ENCODE results near the gene BNIP5. TPM values are rescaled to one million over a fixed set of nuclear protein-coding genes. Genes with fewer than 3 reads are reported as not detected.

The BNIP5 gene
- total and polyA plus RNA-seq, 8 donors: 2.4 to 14.8 (median 4.6) TPM

DNA sequence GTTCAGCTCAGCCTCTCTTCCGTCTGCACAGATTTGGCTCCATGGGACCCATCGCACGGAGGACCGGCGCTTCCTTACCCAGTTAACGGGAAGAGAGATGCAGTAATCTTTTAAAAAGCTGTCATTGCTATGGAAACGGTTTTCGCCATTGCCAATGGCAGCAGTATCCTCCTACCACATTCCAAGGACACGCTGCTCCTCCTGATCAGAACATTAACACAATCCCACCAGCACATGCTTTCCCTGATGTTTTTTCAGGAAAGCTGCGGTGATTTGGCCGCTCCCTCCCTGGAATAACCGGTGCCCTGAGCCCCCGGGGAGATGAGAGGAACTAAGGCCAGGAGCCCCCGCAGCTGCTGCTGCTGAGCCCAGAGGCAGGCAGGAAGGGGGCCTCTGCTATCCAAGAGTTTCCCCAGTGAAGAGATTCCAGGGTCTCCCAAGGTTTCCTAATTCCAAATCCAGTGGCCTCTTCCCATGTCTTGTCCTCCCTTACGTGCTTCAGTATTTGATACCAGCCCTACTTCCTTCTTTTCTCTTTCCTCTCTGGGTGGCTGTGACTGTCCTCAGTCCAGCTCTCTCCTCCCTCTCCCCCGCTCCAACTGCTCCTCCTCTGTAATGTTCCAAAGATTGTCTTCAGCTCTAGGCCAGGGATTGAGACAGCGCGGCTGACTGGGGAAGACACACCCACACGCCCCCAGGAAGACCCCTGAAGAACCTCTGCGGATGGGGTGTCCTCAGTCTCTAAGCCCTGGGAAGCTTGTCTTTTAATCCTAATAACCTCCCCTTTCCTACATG lies 2.6 kb downstream of the BNIP5 start:
- intact Hi-C loops (cut with DNase I; ENCODE audit: low total_unique reads): no loop called here
- H3K9me3 ChIP-seq: no peaks in the 10 kb centered on the region
- 64 to 73% (median 72%) methylated on average over 19 to 20 of the region's 20 CpGs for WGBS, 5 donors
- peaks cover 5 to 30% (median 17%) of the 10 kb centered on the region in 4 donors for H3K4me1 ChIP-seq
- peaks cover 0 to 4% (median 0%) of the 10 kb centered on the region in 4 donors for H3K36me3 ChIP-seq
- TF ChIP-seq, protein P1, sequence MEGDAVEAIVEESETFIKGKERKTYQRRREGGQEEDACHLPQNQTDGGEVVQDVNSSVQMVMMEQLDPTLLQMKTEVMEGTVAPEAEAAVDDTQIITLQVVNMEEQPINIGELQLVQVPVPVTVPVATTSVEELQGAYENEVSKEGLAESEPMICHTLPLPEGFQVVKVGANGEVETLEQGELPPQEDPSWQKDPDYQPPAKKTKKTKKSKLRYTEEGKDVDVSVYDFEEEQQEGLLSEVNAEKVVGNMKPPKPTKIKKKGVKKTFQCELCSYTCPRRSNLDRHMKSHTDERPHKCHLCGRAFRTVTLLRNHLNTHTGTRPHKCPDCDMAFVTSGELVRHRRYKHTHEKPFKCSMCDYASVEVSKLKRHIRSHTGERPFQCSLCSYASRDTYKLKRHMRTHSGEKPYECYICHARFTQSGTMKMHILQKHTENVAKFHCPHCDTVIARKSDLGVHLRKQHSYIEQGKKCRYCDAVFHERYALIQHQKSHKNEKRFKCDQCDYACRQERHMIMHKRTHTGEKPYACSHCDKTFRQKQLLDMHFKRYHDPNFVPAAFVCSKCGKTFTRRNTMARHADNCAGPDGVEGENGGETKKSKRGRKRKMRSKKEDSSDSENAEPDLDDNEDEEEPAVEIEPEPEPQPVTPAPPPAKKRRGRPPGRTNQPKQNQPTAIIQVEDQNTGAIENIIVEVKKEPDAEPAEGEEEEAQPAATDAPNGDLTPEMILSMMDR (IDR thresholded peaks at IDR 0.05): no peak
- TF ChIP-seq POLR2AphosphoS5 (IDR thresholded peaks at IDR 0.05): no peak
- TF ChIP-seq EP300 (IDR thresholded peaks at IDR 0.05): no peak
- no peak for TF ChIP-seq POLR2A (IDR thresholded peaks at IDR 0.05)
- H3K27ac ChIP-seq: peak overlapping the region in 3 of 5 donors; percentile 40 to 50 (median 49)
- DNase-seq: peak in 1 of 2 donors; percentile 66
- peak overlapping the region in 1 of 4 donors; percentile 43 for H3K4me3 ChIP-seq
- peaks cover 0 to 56% (median 0%) of the 10 kb centered on the region in 3 donors for H3K27me3 ChIP-seq

DNA sequence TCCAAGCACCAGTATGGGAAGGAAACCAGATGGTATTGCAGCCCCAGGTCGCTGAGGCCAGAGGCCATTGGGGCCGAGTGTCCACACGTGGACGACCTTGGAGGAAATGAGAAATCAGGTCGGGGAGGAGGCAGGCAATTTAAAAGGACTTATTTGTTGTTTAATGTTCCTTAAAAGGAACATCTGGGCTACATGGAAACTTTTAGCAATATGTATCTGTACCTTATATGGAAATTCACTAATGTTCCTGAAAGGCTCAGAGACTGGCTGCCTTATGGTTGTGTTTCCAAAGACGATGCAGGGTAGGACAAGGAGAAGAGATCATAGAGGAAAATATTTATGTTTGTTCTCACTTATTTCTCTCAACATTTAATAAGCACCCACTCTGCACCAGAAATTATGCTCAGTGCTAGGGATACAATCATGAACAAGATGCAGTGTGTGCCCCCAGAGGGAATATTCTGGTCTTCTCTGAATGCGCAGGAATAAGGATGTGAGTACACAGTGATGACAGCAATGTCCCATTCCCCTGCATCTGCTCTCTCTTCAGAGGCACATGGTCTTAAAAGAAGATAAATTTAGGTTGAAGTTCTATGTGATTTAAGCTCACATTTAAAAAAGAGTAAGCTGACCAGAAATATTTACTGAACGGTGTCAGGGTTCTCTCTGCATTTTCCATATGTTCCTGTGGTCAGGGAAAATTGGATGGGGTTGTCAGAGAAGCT lies 3.4 kb downstream of the BNIP5 start:
- TF ChIP-seq EP300 (IDR thresholded peaks at IDR 0.05): no peak
- TF ChIP-seq POLR2AphosphoS5 (IDR thresholded peaks at IDR 0.05): no peak
- TF ChIP-seq, protein P1 (IDR thresholded peaks at IDR 0.05): no peak
- TF ChIP-seq POLR2A (IDR thresholded peaks at IDR 0.05): no peak
- Histone ChIP-seq H3K4me1 (peaks cover 5 to 30% (median 17%) of the 10 kb centered on the region in 4 donors), H3K4me3 (no peak overlapping the region), H3K9me3 (no peaks in the 10 kb centered on the region), H3K27me3 (peaks cover 0 to 56% (median 0%) of the 10 kb centered on the region in 3 donors), H3K27ac (no peak overlapping the region), H3K36me3 (peaks cover 0 to 9% (median 0%) of the 10 kb centered on the region in 4 donors)
- WGBS, 5 donors: 69 to 79% (median 76%) methylated on average over 8 of the region's 8 CpGs
- no peak for DNase-seq
- intact Hi-C loops (cut with DNase I; ENCODE audit: low total_unique reads): no loop called here

DNA sequence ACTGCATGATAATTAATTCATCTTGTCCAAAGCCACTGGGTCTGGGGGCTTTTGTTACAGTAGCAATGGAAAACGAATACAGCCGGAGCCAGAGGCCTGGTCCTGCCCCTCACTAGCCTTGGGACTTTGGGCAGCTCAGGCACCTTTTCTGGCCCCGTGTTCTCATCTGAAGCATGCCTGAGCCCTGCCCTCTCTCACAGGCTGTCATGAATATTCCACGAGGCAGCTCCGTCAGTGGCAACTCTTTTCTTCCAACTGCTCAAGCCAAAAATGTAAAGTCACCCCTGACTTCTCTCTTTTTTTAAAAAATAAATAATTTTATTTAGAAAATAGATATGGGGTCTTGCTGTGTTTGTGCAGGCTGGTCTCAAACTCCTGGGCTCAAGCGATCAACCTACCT lies 5.3 kb downstream of the BNIP5 start:
- no peaks in the 10 kb centered on the region for H3K9me3 ChIP-seq
- H3K27ac ChIP-seq: no peak overlapping the region
- TF ChIP-seq, protein P1 (IDR thresholded peaks at IDR 0.05): no peak
- TF ChIP-seq POLR2A (IDR thresholded peaks at IDR 0.05): no peak
- TF ChIP-seq POLR2AphosphoS5 (IDR thresholded peaks at IDR 0.05): no peak
- no peak for TF ChIP-seq EP300 (IDR thresholded peaks at IDR 0.05)
- no peak for DNase-seq
- no peak overlapping the region for H3K4me3 ChIP-seq
- WGBS, 5 donors: 80 to 95% (median 94%) methylated on average over 5 to 6 of the region's 6 CpGs
- H3K36me3 ChIP-seq: peaks cover 0 to 20% (median 0%) of the 10 kb centered on the region in 4 donors
- peaks cover 5 to 23% (median 17%) of the 10 kb centered on the region in 4 donors for H3K4me1 ChIP-seq
- intact Hi-C loops (cut with DNase I; ENCODE audit: low total_unique reads): no loop called here
- H3K27me3 ChIP-seq: peaks cover 0 to 56% (median 0%) of the 10 kb centered on the region in 3 donors

DNA sequence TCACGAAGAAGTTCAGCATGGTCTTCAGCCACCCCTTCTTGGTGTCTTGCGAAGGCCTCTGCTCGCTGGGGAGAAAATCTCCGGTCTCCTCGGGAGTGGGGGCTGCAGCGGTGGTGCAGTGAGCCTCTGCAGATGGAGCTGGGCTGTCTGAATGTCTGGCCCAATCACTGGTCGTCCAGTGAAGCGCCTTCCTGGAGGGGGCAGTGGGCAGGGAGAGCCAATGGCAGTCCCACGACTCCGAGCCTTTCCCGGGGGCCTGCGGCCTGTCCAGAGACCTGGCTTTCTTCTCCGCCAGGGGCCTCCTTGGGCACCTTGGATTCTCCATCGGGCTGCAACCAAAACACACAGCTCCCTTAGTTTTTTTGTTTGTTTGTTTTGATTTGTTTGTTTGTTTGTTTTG lies 6.3 kb downstream of the BNIP5 start:
- intact Hi-C loops (cut with DNase I; ENCODE audit: low total_unique reads): no loop called here
- 92 to 98% (median 93%) methylated on average over 12 to 14 of the region's 14 CpGs for WGBS, 5 donors
- Histone ChIP-seq H3K9me3 (no peaks in the 10 kb centered on the region), H3K27me3 (peaks cover 0 to 46% (median 0%) of the 10 kb centered on the region in 3 donors), H3K4me3 (no peak overlapping the region), H3K36me3 (peaks cover 0 to 28% (median 0%) of the 10 kb centered on the region in 4 donors), H3K4me1 (peaks cover 5 to 19% (median 14%) of the 10 kb centered on the region in 4 donors), H3K27ac (no peak overlapping the region)
- no peak for TF ChIP-seq POLR2A (IDR thresholded peaks at IDR 0.05)
- no peak for TF ChIP-seq EP300 (IDR thresholded peaks at IDR 0.05)
- TF ChIP-seq POLR2AphosphoS5 (IDR thresholded peaks at IDR 0.05): no peak
- TF ChIP-seq, protein P1 (IDR thresholded peaks at IDR 0.05): no peak
- no peak for DNase-seq

All from stomach (tissue), 9 donors.